HG03571 (cell line): ENCODE results near the gene AP1S1.

Experiments used
- ATAC-seq: cut with Tn5 transposase; IDR thresholded peaks from one replicate; pipeline ENCODE4 v1.9.1; 2021; ENCODE audit not compliant: unreplicated experiment

The AP1S1 gene

GRCh38 chr7:101156277-101156676, 2.0 kb downstream of the AP1S1 start:
- no peak for ATAC-seq

- no peak for ATAC-seq
These were observed 2.8 kb downstream of the AP1S1 start for GRCh38 chr7:101156866-101157589.

GRCh38 chr7:101159696-101160674, 5.7 kb downstream of the AP1S1 start:
- ATAC-seq = no peak

GRCh38 chr7:101160910-101161309, 6.6 kb downstream of the AP1S1 start:
- ATAC-seq = no peak

GRCh38 chr7:101161692-101162471, 7.6 kb downstream of the AP1S1 start:
- ATAC-seq = no peak

- ATAC-seq = no peak
These were observed 8.4 kb downstream of the AP1S1 start for GRCh38 chr7:101162551-101163278.

- no peak for ATAC-seq
These were observed 9.2 kb downstream of the AP1S1 start for GRCh38 chr7:101163279-101164070.

- no peak for ATAC-seq
These were observed 10.0 kb downstream of the AP1S1 start for GRCh38 chr7:101164071-101164840.

GRCh38 chr7:101165075-101165957, 11.0 kb downstream of the AP1S1 start, which contains the start of gene VGF:
TSS of gene VGF (minus strand) at chr7:101165569. CDS start at chr7:101164843, 726 bp downstream.
- peak; percentile 62 for ATAC-seq

- no peak for ATAC-seq
These were observed 11.8 kb downstream of the AP1S1 start for GRCh38 chr7:101165958-101166647.

- ATAC-seq = no peak
These were observed 12.3 kb downstream of the AP1S1 start for GRCh38 chr7:101166648-101166908.

- no peak for ATAC-seq
These were observed 12.8 kb downstream of the AP1S1 start for GRCh38 chr7:101166909-101167644.

- ATAC-seq = no peak
These were observed 13.6 kb downstream of the AP1S1 start for GRCh38 chr7:101167645-101168411.

- ATAC-seq = no peak
These were observed 14.3 kb downstream of the AP1S1 start for GRCh38 chr7:101168412-101169049.

GRCh38 chr7:101169110-101169837, 15.0 kb downstream of the AP1S1 start:
- no peak for ATAC-seq
